ENCODE data around the gene ERGIC1. TPM values are rescaled to one million over a fixed set of nuclear protein-coding genes. Genes with fewer than 3 reads are reported as not detected.

The ERGIC1 gene
- total and polyA plus RNA-seq, 2 of the 13 experiments (the other 11 are each of a cell fraction or from before 2014, with no cell fraction given) = 78.5 to 184 TPM

- TF ChIP-seq HNF4G (IDR thresholded peaks at IDR 0.05; ENCODE audit: borderline replicate concordance, low read depth, low read length) (peak; percentile 89), HNF4G (CRISPR knock-in tag; IDR thresholded peaks at IDR 0.05; ENCODE audit: borderline replicate concordance, low read depth) (peak; percentile 95), ZNF496 (CRISPR knock-in tag; IDR thresholded peaks at IDR 0.05; ENCODE audit: insufficient replicate concordance) (no peak), HNRNPUL1 (IDR thresholded peaks at IDR 0.05; ENCODE audit: low read depth, low read length) (no peak), CENPX (CRISPR knock-in tag; IDR thresholded peaks at IDR 0.05) (no peak), ZNF180 (CRISPR knock-in tag; IDR thresholded peaks at IDR 0.05; ENCODE audit: borderline replicate concordance, low read depth) (no peak), KAT2B (IDR thresholded peaks at IDR 0.05; ENCODE audit: borderline replicate concordance, low read depth, low read length) (no peak), ARNTL (CRISPR knock-in tag; IDR thresholded peaks at IDR 0.05) (peak; percentile 92), IKZF5 (CRISPR knock-in tag; IDR thresholded peaks at IDR 0.05) (peak; percentile 91), ZNF446 (CRISPR knock-in tag; IDR thresholded peaks at IDR 0.05) (no peak; the same call in 1 of the 2 replicates), ZNF558 (CRISPR knock-in tag; IDR thresholded peaks at IDR 0.05; ENCODE audit: borderline replicate concordance) (peak; percentile 60; the same call in 1 of the 2 replicates), ZNF761 (CRISPR knock-in tag; conservative IDR thresholded peaks at IDR 0.05) (peak; percentile 58; the same call in 1 of the 2 replicates), THAP11 (CRISPR knock-in tag; IDR thresholded peaks at IDR 0.05) (peak; percentile 71; the same call in 1 of the 2 replicates), HNRNPLL (IDR thresholded peaks at IDR 0.05; ENCODE audit: low read depth, low read length, poor library complexity, severe bottlenecking) (no peak)
- TF ChIP-seq, protein P1, sequence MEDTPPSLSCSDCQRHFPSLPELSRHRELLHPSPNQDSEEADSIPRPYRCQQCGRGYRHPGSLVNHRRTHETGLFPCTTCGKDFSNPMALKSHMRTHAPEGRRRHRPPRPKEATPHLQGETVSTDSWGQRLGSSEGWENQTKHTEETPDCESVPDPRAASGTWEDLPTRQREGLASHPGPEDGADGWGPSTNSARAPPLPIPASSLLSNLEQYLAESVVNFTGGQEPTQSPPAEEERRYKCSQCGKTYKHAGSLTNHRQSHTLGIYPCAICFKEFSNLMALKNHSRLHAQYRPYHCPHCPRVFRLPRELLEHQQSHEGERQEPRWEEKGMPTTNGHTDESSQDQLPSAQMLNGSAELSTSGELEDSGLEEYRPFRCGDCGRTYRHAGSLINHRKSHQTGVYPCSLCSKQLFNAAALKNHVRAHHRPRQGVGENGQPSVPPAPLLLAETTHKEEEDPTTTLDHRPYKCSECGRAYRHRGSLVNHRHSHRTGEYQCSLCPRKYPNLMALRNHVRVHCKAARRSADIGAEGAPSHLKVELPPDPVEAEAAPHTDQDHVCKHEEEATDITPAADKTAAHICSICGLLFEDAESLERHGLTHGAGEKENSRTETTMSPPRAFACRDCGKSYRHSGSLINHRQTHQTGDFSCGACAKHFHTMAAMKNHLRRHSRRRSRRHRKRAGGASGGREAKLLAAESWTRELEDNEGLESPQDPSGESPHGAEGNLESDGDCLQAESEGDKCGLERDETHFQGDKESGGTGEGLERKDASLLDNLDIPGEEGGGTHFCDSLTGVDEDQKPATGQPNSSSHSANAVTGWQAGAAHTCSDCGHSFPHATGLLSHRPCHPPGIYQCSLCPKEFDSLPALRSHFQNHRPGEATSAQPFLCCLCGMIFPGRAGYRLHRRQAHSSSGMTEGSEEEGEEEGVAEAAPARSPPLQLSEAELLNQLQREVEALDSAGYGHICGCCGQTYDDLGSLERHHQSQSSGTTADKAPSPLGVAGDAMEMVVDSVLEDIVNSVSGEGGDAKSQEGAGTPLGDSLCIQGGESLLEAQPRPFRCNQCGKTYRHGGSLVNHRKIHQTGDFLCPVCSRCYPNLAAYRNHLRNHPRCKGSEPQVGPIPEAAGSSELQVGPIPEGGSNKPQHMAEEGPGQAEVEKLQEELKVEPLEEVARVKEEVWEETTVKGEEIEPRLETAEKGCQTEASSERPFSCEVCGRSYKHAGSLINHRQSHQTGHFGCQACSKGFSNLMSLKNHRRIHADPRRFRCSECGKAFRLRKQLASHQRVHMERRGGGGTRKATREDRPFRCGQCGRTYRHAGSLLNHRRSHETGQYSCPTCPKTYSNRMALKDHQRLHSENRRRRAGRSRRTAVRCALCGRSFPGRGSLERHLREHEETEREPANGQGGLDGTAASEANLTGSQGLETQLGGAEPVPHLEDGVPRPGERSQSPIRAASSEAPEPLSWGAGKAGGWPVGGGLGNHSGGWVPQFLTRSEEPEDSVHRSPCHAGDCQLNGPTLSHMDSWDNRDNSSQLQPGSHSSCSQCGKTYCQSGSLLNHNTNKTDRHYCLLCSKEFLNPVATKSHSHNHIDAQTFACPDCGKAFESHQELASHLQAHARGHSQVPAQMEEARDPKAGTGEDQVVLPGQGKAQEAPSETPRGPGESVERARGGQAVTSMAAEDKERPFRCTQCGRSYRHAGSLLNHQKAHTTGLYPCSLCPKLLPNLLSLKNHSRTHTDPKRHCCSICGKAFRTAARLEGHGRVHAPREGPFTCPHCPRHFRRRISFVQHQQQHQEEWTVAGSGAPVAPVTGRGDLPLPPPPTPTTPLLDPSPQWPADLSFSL (CRISPR knock-in tag; IDR thresholded peaks at IDR 0.05) = peak; percentile 72; the same call in 1 of the 2 replicates
- TF ChIP-seq, protein P2, sequence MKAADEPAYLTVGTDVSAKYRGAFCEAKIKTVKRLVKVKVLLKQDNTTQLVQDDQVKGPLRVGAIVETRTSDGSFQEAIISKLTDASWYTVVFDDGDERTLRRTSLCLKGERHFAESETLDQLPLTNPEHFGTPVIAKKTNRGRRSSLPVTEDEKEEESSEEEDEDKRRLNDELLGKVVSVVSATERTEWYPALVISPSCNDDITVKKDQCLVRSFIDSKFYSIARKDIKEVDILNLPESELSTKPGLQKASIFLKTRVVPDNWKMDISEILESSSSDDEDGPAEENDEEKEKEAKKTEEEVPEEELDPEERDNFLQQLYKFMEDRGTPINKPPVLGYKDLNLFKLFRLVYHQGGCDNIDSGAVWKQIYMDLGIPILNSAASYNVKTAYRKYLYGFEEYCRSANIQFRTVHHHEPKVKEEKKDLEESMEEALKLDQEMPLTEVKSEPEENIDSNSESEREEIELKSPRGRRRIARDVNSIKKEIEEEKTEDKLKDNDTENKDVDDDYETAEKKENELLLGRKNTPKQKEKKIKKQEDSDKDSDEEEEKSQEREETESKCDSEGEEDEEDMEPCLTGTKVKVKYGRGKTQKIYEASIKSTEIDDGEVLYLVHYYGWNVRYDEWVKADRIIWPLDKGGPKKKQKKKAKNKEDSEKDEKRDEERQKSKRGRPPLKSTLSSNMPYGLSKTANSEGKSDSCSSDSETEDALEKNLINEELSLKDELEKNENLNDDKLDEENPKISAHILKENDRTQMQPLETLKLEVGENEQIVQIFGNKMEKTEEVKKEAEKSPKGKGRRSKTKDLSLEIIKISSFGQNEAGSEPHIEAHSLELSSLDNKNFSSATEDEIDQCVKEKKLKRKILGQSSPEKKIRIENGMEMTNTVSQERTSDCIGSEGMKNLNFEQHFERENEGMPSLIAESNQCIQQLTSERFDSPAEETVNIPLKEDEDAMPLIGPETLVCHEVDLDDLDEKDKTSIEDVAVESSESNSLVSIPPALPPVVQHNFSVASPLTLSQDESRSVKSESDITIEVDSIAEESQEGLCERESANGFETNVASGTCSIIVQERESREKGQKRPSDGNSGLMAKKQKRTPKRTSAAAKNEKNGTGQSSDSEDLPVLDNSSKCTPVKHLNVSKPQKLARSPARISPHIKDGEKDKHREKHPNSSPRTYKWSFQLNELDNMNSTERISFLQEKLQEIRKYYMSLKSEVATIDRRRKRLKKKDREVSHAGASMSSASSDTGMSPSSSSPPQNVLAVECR (CRISPR knock-in tag; IDR thresholded peaks at IDR 0.05; ENCODE audit: borderline replicate concordance) = peak; percentile 88
These were observed 18.7 kb downstream of the ERGIC1 start (continued) for GRCh38 chr5:172852490-172853354.
